ENCODE data around the gene SLC16A5. TPM values are rescaled to one million over a fixed set of nuclear protein-coding genes. Genes with fewer than 3 reads are reported as not detected.

SLC16A5 gene
- total RNA-seq = 19.1 and 20.5 TPM in 2 replicates

GRCh38 chr17:75087558-75088453 is at the start of gene SLC16A5:
SLC16A5 (plus strand) TSS chr17:75087954; CDS start chr17:75093637, 5,683 bp downstream.

GRCh38 chr17:75046407-75047289 is 41.1 kb upstream of the SLC16A5 start, which contains the start of the genes ATP5PD and KCTD2:
ATP5PD (minus strand) TSS chr17:75046969; CDS start chr17:75042650, 4,319 bp downstream.
KCTD2 (plus strand) TSS chr17:75047225; CDS start chr17:75047251, 26 bp downstream.

GRCh38 chr17:75109407-75110233 is 21.9 kb downstream of the SLC16A5 start, which contains the start of gene ARMC7:
ARMC7 (plus strand) TSS chr17:75109969; CDS start chr17:75110289, 320 bp downstream.

GRCh38 chr17:75131278-75132017 is 43.7 kb downstream of the SLC16A5 start, which contains the start of gene NT5C:
NT5C (minus strand) TSS chr17:75131742; CDS start chr17:75131707, 35 bp downstream.

GRCh38 chr17:75154195-75155106 is 66.7 kb downstream of the SLC16A5 start, which contains the start of gene JPT1:
JPT1 (minus strand) TSS chr17:75154512; CDS start chr17:75154397, 115 bp downstream.

Other genes with a start within 250 kb of the SLC16A5 start
- under 0.01 and 0.14 TPM in 2 replicates for gene GRIN2C, start 228.1 kb upstream of the SLC16A5 start, total RNA-seq
- 18.6 and 52.3 TPM in 2 replicates for gene FDXR, start 215.0 kb upstream of the SLC16A5 start, total RNA-seq
- 0.21 and 0.34 TPM in 2 replicates for gene FADS6, start 194.3 kb upstream of the SLC16A5 start, total RNA-seq
- 3.3 and 3.4 TPM in 2 replicates for gene USH1G, start 164.7 kb upstream of the SLC16A5 start, total RNA-seq
- 0.34 TPM in 1 of 2 replicates, not detected in the other for gene OTOP2, start 163.7 kb upstream of the SLC16A5 start, total RNA-seq
- gene OTOP3, start 152.1 kb upstream of the SLC16A5 start, total RNA-seq = 0.34 TPM in 1 of 2 replicates, not detected in the other
- 0.71 and 6.8 TPM in 2 replicates for gene HID1, start 115.2 kb upstream of the SLC16A5 start, total RNA-seq
- 6.2 and 12.5 TPM in 2 replicates for gene CDR2L, start 100.3 kb upstream of the SLC16A5 start, total RNA-seq
- 20.9 and 26.7 TPM in 2 replicates for gene MRPL58, start 75.3 kb upstream of the SLC16A5 start, total RNA-seq
- gene ATP5PD, start 41.0 kb upstream of the SLC16A5 start, total RNA-seq = 159 and 181 TPM in 2 replicates
- 8.5 and 13.8 TPM in 2 replicates for gene KCTD2, start 40.7 kb upstream of the SLC16A5 start, total RNA-seq
- gene ARMC7, start 22.0 kb downstream of the SLC16A5 start, total RNA-seq = 2.7 and 4.3 TPM in 2 replicates
- 14.8 and 56.7 TPM in 2 replicates for gene NT5C, start 43.8 kb downstream of the SLC16A5 start, total RNA-seq
- 159 and 172 TPM in 2 replicates for gene JPT1, start 66.6 kb downstream of the SLC16A5 start, total RNA-seq
- gene SUMO2, start 95.0 kb downstream of the SLC16A5 start, total RNA-seq = 56.1 and 60.5 TPM in 2 replicates
- gene NUP85, start 117.7 kb downstream of the SLC16A5 start, total RNA-seq = 14.4 and 25.3 TPM in 2 replicates
- gene GGA3, start 173.7 kb downstream of the SLC16A5 start, total RNA-seq = 12.6 and 33.7 TPM in 2 replicates
- 51.7 and 77.2 TPM in 2 replicates for gene MRPS7, start 173.9 kb downstream of the SLC16A5 start, total RNA-seq
- 14.2 and 37.6 TPM in 2 replicates for gene MIF4GD, start 183.3 kb downstream of the SLC16A5 start, total RNA-seq
- 10.4 and 18.8 TPM in 2 replicates for gene SLC25A19, start 201.5 kb downstream of the SLC16A5 start, total RNA-seq

All from nasal cavity respiratory epithelium epithelial cell of viscerocranial mucosa (primary cell).